HL-60 (cell line): ENCODE data around the gene ACTN4.

Source experiments
- POLR2AphosphoS5 ChIP-seq: IDR thresholded peaks from 2 replicates; pipeline ENCODE4 v1.6.1; 2012; ENCODE audit warnings: low read depth
- TF ChIP-seq, protein P1 (sequence below): IDR thresholded peaks from one replicate; pipeline ENCODE4 v1.5.1; 2011; ENCODE audit warnings: low read length, control low read depth, inconsistent platforms; ENCODE audit not compliant: insufficient read depth

DNA sequence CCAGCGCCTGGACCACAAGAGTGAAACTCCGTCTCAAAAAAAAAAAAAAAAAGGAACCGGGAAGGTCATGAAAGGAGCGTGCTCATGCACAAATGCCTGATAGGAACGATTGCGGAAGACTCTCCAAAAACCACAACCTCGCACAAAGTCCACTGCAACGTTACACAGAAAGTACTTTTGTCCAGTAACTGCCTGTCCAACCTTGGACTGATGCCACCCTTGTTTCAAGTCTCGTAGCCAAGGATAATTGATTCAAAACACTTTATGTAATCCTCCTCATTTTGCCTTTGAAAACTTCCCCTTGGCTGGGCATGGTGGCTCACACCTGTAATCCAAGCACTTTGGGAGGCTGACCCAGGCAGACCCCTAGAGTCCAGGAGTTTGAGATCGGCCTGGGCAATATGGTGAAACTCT is 112.1 kb downstream of the ACTN4 start:
- TF ChIP-seq, protein P1, sequence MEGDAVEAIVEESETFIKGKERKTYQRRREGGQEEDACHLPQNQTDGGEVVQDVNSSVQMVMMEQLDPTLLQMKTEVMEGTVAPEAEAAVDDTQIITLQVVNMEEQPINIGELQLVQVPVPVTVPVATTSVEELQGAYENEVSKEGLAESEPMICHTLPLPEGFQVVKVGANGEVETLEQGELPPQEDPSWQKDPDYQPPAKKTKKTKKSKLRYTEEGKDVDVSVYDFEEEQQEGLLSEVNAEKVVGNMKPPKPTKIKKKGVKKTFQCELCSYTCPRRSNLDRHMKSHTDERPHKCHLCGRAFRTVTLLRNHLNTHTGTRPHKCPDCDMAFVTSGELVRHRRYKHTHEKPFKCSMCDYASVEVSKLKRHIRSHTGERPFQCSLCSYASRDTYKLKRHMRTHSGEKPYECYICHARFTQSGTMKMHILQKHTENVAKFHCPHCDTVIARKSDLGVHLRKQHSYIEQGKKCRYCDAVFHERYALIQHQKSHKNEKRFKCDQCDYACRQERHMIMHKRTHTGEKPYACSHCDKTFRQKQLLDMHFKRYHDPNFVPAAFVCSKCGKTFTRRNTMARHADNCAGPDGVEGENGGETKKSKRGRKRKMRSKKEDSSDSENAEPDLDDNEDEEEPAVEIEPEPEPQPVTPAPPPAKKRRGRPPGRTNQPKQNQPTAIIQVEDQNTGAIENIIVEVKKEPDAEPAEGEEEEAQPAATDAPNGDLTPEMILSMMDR = no peak
- no peak for TF ChIP-seq POLR2AphosphoS5
